HEK293T (cell line): Measurements from ENCODE around the gene EDN3.

Source experiments
- CTCF ChIA-PET: fragments of 350-600 bp; formaldehyde crosslinking; extraction: SDS; loops from one replicate; lab custom pipeline; 2021; ENCODE audit warnings: antibody characterized with exemption, inconsistent platforms; lab: Yijun Ruan, JAX
- POLR2A ChIA-PET: fragments of 350-600 bp; formaldehyde crosslinking; extraction: SDS; loops from one replicate; lab custom pipeline; 2020; ENCODE audit warnings: antibody characterized with exemption, inconsistent platforms; lab: Yijun Ruan, JAX
- DNase-seq: peaks from one replicate; pipeline ENCODE4 v3.0.0; 2012; ENCODE audit warnings: mixed read lengths; ENCODE audit errors: extremely low spot score
- ARNT ChIP-seq: fragments of 450-650 bp; IDR thresholded peaks from 2 replicates; pipeline ENCODE4 v1.6.1; 2017; ENCODE audit warnings: mild to moderate bottlenecking
- BHLHE40 ChIP-seq: fragments of 450-650 bp; IDR thresholded peaks from 2 replicates; pipeline ENCODE4 v1.6.1; 2016; ENCODE audit warnings: mild to moderate bottlenecking, moderate library complexity, borderline replicate concordance
- CTBP1 ChIP-seq: fragments of 450-650 bp; IDR thresholded peaks from 2 replicates; pipeline ENCODE4 v1.6.1; 2016; ENCODE audit warnings: borderline replicate concordance
- ELF4 ChIP-seq: fragments of 450-650 bp; IDR thresholded peaks from 2 replicates; pipeline ENCODE4 v1.6.1; 2017; ENCODE audit warnings: antibody characterized with exemption
- FOXA1 ChIP-seq: fragments of 450-650 bp; IDR thresholded peaks from 2 replicates; pipeline ENCODE4 v1.6.1; 2016; ENCODE audit warnings: mild to moderate bottlenecking
- FOXK2 ChIP-seq: fragments of 450-650 bp; IDR thresholded peaks from 2 replicates; pipeline ENCODE4 v1.6.1; 2016; ENCODE audit warnings: mild to moderate bottlenecking
- FOXM1 ChIP-seq: fragments of 450-650 bp; IDR thresholded peaks from 2 replicates; pipeline ENCODE4 v1.6.1; 2017; ENCODE audit warnings: mild to moderate bottlenecking, borderline replicate concordance
- HDGF ChIP-seq: fragments of 450-650 bp; IDR thresholded peaks from 2 replicates; pipeline ENCODE4 v1.6.1; 2017; ENCODE audit warnings: antibody characterized with exemption, borderline replicate concordance
- L3MBTL2 ChIP-seq: fragments of 450-650 bp; conservative IDR thresholded peaks from 2 replicates; pipeline ENCODE4 v1.6.1; 2016; ENCODE audit warnings: mild to moderate bottlenecking
- LEF1 ChIP-seq: fragments of 450-650 bp; IDR thresholded peaks from 2 replicates; pipeline ENCODE4 v1.6.1; 2017; ENCODE audit warnings: mild to moderate bottlenecking, borderline replicate concordance
- NFRKB ChIP-seq: fragments of 450-650 bp; IDR thresholded peaks from 2 replicates; pipeline ENCODE4 v1.6.1; 2016; ENCODE audit warnings: mild to moderate bottlenecking, moderate library complexity
- PKNOX1 ChIP-seq: fragments of 450-650 bp; IDR thresholded peaks from 2 replicates; pipeline ENCODE4 v1.6.1; 2016
- SP1 ChIP-seq: fragments of 450-650 bp; IDR thresholded peaks from 2 replicates; pipeline ENCODE4 v1.6.1; 2017
- SUZ12 ChIP-seq: fragments of 450-650 bp; IDR thresholded peaks from 2 replicates; pipeline ENCODE4 v1.6.1; 2016; ENCODE audit warnings: mild to moderate bottlenecking
- TARDBP ChIP-seq: fragments of 450-650 bp; IDR thresholded peaks from 2 replicates; pipeline ENCODE4 v1.6.1; 2016
- ZNF384 ChIP-seq: fragments of 450-650 bp; IDR thresholded peaks from 2 replicates; pipeline ENCODE4 v1.6.1; 2016

The EDN3 gene

DNA sequence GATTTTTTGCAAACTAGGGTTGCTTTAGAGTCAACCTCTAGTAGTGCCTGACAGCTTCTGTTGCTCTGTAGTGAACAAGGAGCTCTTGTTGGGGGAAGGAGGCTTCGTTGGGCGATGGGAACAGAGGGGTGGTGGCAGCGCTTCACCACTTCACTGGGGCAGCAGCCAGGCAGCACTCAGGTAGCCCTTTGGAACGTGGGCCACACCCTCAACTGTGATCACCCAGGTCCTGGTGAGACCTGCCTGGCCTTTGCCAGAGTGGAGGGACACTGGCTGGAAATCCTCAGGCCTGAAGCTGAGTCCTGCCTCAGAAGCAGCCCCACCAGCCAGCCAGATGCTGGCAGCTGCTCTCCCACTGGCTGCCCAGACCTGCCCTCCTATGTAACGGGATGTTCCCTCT is 10.4 kb upstream of the EDN3 start:
- TF ChIP-seq FOXA1 (no peak), L3MBTL2 (no peak), FOXM1 (no peak), TARDBP (no peak), ARNT (no peak), FOXK2 (no peak), CTBP1 (no peak), BHLHE40 (no peak), ELF4 (no peak), SUZ12 (no peak), LEF1 (no peak), HDGF (no peak)
- CTCF ChIA-PET, result no interaction called here
- DNase-seq, result no peak
- POLR2A ChIA-PET, result no interaction called here

GRCh38 chr20:59291740-59292383 is 8.5 kb upstream of the EDN3 start:
- no peak for TF ChIP-seq ZNF384
- TF ChIP-seq NFRKB, result no peak
- TF ChIP-seq ELF4, result no peak
- no peak for TF ChIP-seq ARNT
- TF ChIP-seq CTBP1, result no peak
- no peak for TF ChIP-seq L3MBTL2
- no peak for TF ChIP-seq SUZ12
- TF ChIP-seq LEF1, result no peak
- no peak for TF ChIP-seq BHLHE40
- ChIA-PET CTCF (interaction anchor here (0.6 kb wide), 1 partner anchor 69 kb away, joined by 4 read pairs; no protein-coding TSS in a partner anchor), POLR2A (no interaction called here)
- DNase-seq, result no peak

DNA sequence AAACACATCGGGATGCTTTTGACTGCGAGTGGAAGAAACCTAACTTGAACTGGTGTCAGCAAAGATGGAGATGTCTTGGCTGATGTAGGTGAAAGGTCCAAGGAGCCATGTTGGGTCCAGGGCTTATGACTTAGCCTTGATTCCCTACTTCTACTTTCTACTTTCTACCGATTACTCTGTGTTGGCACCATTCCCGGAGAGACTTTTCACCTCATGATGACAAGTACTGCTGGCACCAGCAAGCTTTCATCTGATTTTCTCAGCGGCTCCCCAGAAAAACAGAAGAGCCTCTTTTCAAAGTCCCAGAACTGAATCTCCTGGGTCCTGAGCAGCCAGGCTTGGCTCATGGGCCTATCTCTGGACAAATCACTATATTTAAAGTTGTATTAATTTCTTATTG is 4.9 kb upstream of the EDN3 start:
- ChIA-PET POLR2A (no interaction called here), CTCF (no interaction called here)
- no peak for DNase-seq
- TF ChIP-seq CTBP1, result no peak
- TF ChIP-seq ELF4, result no peak
- TF ChIP-seq FOXK2, result no peak
- no peak for TF ChIP-seq SP1
- TF ChIP-seq L3MBTL2, result no peak
- no peak for TF ChIP-seq FOXA1
- TF ChIP-seq ZNF384, result no peak
- no peak for TF ChIP-seq ARNT
- no peak for TF ChIP-seq TARDBP
- TF ChIP-seq SUZ12, result no peak
- TF ChIP-seq BHLHE40, result no peak
- TF ChIP-seq LEF1, result no peak
- TF ChIP-seq PKNOX1, result no peak
- no peak for TF ChIP-seq FOXM1
- no peak for TF ChIP-seq HDGF

DNA sequence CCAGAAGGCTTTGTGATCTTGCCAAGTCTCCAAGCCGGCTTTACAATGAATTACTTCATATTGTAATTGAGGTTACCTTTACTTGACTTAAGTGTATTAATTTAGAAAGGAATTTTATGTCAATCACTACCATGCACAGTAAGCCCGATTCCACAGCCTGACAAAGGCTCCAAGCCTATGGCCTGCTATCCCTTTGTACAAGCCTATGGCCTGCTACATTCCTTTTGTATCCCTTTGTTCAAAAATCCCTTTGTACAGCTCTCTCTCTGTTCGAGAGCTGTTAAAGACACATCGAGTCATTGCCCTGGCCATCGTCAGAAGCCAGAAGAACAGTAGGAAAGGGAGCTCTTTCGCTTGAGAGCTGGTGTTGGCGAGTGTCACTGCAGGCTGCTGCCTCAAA is 2.7 kb upstream of the EDN3 start:
- TF ChIP-seq ELF4 (no peak), HDGF (no peak), ARNT (no peak), L3MBTL2 (no peak), PKNOX1 (no peak), TARDBP (no peak), SP1 (no peak), CTBP1 (no peak), FOXK2 (no peak), SUZ12 (no peak), LEF1 (no peak), FOXM1 (no peak), FOXA1 (no peak), ZNF384 (no peak)
- ChIA-PET POLR2A (no interaction called here), CTCF (interaction anchor here (1.0 to 1.4 kb wide), 2 partner anchors 9 to 15 kb away, joined by 3 to 5 read pairs; no protein-coding TSS in a partner anchor)
- DNase-seq, result no peak

GRCh38 chr20:59299945-59300332 is 472 bp upstream of the EDN3 start:
- CTCF ChIA-PET, result no interaction called here
- TF ChIP-seq BHLHE40 (no peak), HDGF (no peak), TARDBP (no peak), FOXA1 (no peak), LEF1 (no peak), CTBP1 (no peak), L3MBTL2 (no peak), NFRKB (no peak), FOXK2 (no peak), SUZ12 (no peak)
- POLR2A ChIA-PET, result no interaction called here
- DNase-seq, result no peak

- ChIA-PET CTCF (no interaction called here), POLR2A (no interaction called here)
- TF ChIP-seq L3MBTL2 (no peak), SUZ12 (no peak), ELF4 (no peak), HDGF (no peak), CTBP1 (no peak), NFRKB (no peak), FOXA1 (no peak), BHLHE40 (no peak), ZNF384 (no peak), LEF1 (no peak), FOXK2 (no peak)
- DNase-seq, result no peak
Observed at GRCh38 chr20:59301343-59302007, 1.1 kb downstream of the EDN3 start.
